Activated T-helper 17 cell treated with anti-CD3 and anti-CD28 coated beads, Interleukin-2, amount 50 U/mL, for 72 hours (primary cell): ENCODE results near the gene DCAF6. TPM values are rescaled to one million over a fixed set of nuclear protein-coding genes. Genes with fewer than 3 reads are reported as not detected.

Experiments
- ATAC-seq: fragments of 150-1000 bp; cut with Tn5 transposase; replicated peaks from 2 replicates; pipeline ENCODE4 v1.10.0; 2021; ENCODE audit warnings: mild to moderate bottlenecking, moderate library complexity
- H3K27ac Mint-ChIP-seq: one replicate; pipeline ENCODE4 v1.8.0; 2022; ENCODE audit warnings: mixed read lengths
- H3K27me3 Mint-ChIP-seq: one replicate; pipeline ENCODE4 v1.8.0; 2022; ENCODE audit warnings: mixed read lengths
- H3K36me3 Mint-ChIP-seq: one replicate; pipeline ENCODE4 v1.8.0; 2022; ENCODE audit warnings: low read depth, mild to moderate bottlenecking, mixed read lengths
- H3K4me1 Mint-ChIP-seq: one replicate; pipeline ENCODE4 v1.8.0; 2022; ENCODE audit warnings: mixed read lengths
- H3K4me3 Mint-ChIP-seq: one replicate; pipeline ENCODE4 v1.8.0; 2022; ENCODE audit warnings: mild to moderate bottlenecking, mixed read lengths
- H3K9me3 Mint-ChIP-seq: one replicate; pipeline ENCODE4 v1.8.0; 2022; ENCODE audit warnings: mixed read lengths
- total RNA-seq, 2 donors: library from RNA; stranded (reverse); gene quantifications; one replicate each; pipeline ENCODE4 v1.2.3, GENCODE V29; 2022

Gene DCAF6
- total RNA-seq, 2 donors from 2014 or later = 25.9 to 37.3 TPM

DNA sequence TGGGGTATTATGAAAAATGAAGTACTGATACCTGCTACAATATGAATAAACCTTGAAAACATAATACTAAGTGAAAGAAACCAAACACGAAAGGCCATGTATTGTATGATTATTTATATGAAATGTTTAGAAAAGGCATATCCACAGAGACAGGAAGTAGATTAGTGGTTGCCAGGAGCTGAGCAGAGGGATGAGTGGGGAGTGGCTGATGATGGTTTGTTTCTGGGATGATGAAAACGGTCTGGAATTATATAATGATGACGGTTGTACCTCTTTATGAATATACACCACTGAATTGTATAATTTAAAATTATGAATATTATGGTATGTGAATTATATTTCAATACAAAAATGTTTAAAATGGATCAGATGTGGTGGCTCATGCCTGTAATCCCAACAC, 64.2 kb downstream of the DCAF6 start:
- no peaks in the 10 kb centered on the region for H3K4me1 Mint-ChIP-seq
- H3K9me3 Mint-ChIP-seq = no peaks in the 10 kb centered on the region
- no peak overlapping the region for H3K4me3 Mint-ChIP-seq
- H3K36me3 Mint-ChIP-seq = peaks cover 66% of the 10 kb centered on the region
- ATAC-seq = no peak
- H3K27me3 Mint-ChIP-seq = no peaks in the 10 kb centered on the region
- H3K27ac Mint-ChIP-seq = no peak overlapping the region

DNA sequence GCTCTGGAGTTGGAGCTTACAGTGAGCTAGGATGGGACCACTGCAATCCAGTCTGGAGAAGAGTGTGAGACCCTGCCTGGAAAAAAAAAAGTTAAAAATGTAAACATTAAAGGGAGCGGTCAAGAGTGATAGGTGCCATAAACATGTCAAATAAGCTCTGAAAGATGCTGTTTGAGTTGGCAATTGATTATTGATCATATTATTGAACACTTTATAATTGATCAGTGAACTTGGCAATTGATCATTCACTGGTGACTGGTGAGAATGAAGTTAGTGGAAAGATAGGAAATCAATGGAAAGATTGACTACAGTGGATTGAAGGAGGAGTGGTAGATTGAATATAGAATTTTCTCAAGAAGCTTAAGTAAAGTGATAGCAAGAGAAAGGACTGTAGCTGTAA, 64.7 kb downstream of the DCAF6 start:
- Mint-ChIP-seq H3K9me3 (no peaks in the 10 kb centered on the region), H3K27me3 (no peaks in the 10 kb centered on the region), H3K4me3 (no peak overlapping the region), H3K36me3 (peaks cover 63% of the 10 kb centered on the region), H3K27ac (no peak overlapping the region), H3K4me1 (no peaks in the 10 kb centered on the region)
- no peak for ATAC-seq

DNA sequence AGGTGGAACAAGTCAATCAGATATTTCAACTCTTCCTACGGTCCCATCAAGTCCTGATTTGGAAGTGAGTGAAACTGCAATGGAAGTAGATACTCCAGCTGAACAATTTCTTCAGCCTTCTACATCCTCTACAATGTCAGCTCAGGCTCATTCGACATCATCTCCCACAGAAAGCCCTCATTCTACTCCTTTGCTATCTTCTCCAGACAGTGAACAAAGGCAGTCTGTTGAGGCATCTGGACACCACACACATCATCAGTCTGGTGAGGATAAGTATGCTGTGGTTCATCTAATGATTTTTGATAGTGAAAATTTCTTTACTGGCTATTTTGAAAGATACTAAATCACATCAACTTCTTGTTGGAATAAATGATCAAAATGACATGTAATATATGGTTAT, 68.0 kb downstream of the DCAF6 start:
- ATAC-seq = no peak
- Mint-ChIP-seq H3K27ac (no peak overlapping the region), H3K4me1 (peaks cover 4% of the 10 kb centered on the region), H3K36me3 (peaks cover 74% of the 10 kb centered on the region), H3K4me3 (no peak overlapping the region), H3K27me3 (no peaks in the 10 kb centered on the region), H3K9me3 (peaks cover 4% of the 10 kb centered on the region)

DNA sequence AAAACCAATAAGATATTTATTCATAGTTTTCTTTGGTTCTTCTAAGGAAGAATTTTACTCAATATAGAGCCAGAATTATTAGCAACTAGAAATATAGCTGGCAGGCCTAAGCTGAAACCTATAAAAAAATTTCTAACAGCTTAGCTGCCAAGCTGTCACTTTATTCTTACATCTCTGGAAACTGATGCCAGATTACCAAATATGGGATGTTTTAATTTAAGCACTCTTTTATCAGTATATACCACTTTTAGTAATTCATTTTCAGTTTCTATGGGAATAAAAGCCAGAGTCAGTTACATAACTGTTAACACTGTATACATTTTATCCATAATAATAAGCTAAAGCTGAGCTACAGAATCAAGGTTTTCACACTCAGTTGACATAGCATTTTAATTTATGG, 69.0 kb downstream of the DCAF6 start:
- Mint-ChIP-seq H3K36me3 (peaks cover 71% of the 10 kb centered on the region), H3K4me3 (no peak overlapping the region), H3K4me1 (peaks cover 5% of the 10 kb centered on the region), H3K9me3 (peaks cover 5% of the 10 kb centered on the region), H3K27me3 (no peaks in the 10 kb centered on the region), H3K27ac (no peak overlapping the region)
- no peak for ATAC-seq

DNA sequence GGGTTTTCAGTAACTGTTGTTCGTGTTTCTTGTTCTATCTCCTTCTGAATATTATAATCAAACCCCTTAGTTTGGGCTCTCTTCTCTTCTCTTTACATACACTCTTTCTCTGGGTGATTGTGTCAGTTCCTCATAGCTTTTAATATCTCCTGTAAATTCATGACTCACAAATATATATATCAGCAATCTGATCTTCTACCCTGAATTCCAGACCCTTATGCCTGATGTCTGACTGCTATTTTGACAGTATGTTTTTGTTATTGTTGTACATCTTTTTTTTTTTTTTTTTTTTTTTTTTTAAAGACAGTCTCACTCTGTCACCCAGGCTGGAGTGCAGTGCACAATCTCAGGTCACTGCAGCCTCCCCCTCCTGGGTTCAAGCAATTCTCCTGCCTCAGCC, 71.2 kb downstream of the DCAF6 start:
- no peak overlapping the region for H3K4me3 Mint-ChIP-seq
- H3K4me1 Mint-ChIP-seq = peaks cover 5% of the 10 kb centered on the region
- peaks cover 5% of the 10 kb centered on the region for H3K9me3 Mint-ChIP-seq
- H3K27me3 Mint-ChIP-seq = no peaks in the 10 kb centered on the region
- no peak overlapping the region for H3K27ac Mint-ChIP-seq
- H3K36me3 Mint-ChIP-seq = peaks cover 72% of the 10 kb centered on the region
- ATAC-seq = no peak

DNA sequence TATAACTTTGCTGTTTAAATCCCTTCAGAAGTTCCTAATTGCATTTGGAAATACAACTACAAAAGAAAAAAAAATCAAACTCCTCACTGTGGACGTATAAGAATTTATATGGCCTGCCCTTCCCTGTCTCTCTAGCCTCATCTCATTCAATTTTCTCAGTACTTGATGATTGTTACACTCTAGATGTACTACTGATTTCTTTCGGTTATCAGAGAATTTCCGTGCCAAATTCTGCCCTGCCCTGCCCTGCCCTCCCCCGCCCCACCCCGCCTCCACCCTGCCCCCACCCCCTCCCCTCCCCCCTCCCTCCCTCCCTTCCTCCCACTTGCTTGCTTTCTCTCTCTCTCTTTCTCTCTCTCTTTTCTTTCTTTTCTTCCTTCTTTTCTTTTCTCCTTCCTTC, 72.1 kb downstream of the DCAF6 start:
- Mint-ChIP-seq H3K9me3 (peaks cover 5% of the 10 kb centered on the region), H3K36me3 (peaks cover 74% of the 10 kb centered on the region), H3K27me3 (no peaks in the 10 kb centered on the region), H3K4me1 (peaks cover 5% of the 10 kb centered on the region), H3K4me3 (no peak overlapping the region), H3K27ac (no peak overlapping the region)
- ATAC-seq = no peak

DNA sequence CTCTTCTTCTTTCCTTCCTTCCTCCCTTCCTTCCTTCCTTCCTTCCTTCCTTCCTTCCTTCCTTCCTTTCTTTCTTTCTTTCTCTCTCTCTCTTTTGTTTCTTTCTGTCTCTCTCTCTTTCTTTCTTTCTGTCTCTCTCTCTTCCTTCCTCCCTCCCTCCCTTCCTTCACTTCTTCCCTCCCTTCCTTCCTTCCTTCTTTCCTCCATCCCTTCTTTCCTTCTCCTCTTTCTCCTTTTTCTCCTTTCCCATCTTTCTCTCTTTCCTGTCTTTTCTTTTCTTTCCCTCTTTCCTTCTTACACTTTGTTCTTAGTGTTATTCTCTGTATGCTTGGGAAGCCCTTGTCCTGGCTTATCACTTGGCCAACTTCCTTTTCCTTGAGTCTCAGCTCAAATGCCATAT, 72.8 kb downstream of the DCAF6 start:
- Mint-ChIP-seq H3K36me3 (peaks cover 74% of the 10 kb centered on the region), H3K4me1 (peaks cover 5% of the 10 kb centered on the region), H3K27me3 (no peaks in the 10 kb centered on the region), H3K9me3 (peaks cover 5% of the 10 kb centered on the region), H3K27ac (peak overlapping the region; percentile 4), H3K4me3 (no peak overlapping the region)
- no peak for ATAC-seq

DNA sequence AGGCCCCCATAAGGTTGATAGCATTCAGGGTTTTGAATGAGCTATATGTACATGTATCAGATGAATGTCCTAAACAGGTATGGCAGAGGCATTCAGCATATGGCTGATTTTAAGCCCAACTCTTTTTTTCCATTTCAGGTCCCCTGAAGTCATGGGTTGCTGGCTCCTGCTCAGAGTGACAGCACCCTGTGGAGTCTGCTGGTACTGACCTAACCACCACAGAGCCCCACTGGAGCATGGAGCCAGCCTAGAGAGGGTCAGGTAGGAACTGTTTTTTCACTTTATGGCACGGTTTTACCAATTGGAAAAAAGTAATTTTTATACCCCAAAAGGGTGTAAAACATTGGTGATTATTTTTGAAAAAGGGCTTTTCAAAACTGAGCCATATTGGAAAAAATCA, 82.9 kb downstream of the DCAF6 start:
- H3K27me3 Mint-ChIP-seq = no peaks in the 10 kb centered on the region
- no peaks in the 10 kb centered on the region for H3K4me1 Mint-ChIP-seq
- no peaks in the 10 kb centered on the region for H3K9me3 Mint-ChIP-seq
- ATAC-seq = no peak
- H3K36me3 Mint-ChIP-seq = peaks cover 65% of the 10 kb centered on the region
- no peak overlapping the region for H3K4me3 Mint-ChIP-seq
- no peak overlapping the region for H3K27ac Mint-ChIP-seq

DNA sequence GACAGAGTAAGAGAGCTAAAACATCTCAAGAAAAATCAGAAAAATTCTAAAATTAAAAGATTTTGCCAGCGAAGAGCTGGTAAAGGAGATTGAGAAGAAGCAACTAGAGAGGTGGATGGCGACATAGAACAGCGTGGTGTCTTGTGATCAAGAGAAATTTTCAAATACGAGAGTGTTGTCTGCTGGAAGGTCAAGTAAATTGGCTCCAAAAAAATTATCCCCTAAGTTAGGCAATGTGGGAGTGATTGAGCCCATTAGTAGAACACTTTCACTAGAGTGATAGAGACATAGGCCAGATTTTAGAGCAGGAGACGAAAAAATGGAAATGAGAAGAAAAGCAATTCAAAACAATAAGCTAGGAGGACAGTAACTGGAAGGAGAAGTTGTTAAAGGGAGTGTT, 94.7 kb downstream of the DCAF6 start:
- Mint-ChIP-seq H3K4me3 (no peak overlapping the region), H3K4me1 (no peaks in the 10 kb centered on the region), H3K9me3 (no peaks in the 10 kb centered on the region), H3K27ac (no peak overlapping the region), H3K36me3 (peaks cover 5% of the 10 kb centered on the region), H3K27me3 (no peaks in the 10 kb centered on the region)
- no peak for ATAC-seq

DNA sequence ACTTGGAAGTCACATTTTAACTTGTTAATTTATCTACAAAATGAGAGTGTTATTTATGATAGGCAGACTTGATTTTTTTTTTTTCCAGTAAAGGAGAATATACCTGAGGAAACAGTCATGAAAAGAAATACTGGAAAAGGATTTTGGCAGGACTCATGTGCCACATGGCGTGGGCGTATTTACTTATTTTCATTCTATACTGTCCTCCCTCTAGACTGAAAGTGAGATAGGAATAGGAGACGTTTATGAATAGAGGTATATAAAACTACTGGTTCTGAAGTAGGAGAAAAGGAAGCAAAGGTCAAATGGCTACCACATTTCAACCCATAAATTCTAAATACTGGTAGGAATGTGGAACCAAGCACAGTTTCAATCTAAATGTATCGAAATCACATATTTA, 95.1 kb downstream of the DCAF6 start:
- Mint-ChIP-seq H3K27ac (no peak overlapping the region), H3K27me3 (no peaks in the 10 kb centered on the region), H3K9me3 (no peaks in the 10 kb centered on the region), H3K4me3 (no peak overlapping the region), H3K36me3 (peaks cover 5% of the 10 kb centered on the region), H3K4me1 (no peaks in the 10 kb centered on the region)
- no peak for ATAC-seq

DNA sequence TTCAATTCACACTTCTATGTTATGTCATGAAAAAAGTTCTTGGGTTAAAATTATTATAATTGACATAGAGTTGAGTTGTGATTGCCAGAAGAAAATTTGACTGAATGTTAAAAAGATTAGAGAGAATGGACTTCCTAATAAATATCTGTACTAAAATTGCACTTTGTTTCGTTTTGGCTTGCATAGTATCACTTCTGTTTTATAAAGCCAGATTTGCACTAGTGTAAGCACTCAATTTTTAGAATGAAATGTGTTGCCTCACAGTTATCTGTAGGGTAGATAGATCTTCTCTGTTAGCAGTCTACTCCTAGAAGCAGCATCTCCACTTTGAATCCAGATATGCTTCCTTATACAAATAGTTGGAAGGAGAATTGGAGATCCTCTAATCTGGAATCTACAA, 95.5 kb downstream of the DCAF6 start:
- Mint-ChIP-seq H3K4me3 (no peak overlapping the region), H3K4me1 (no peaks in the 10 kb centered on the region), H3K27ac (no peak overlapping the region), H3K27me3 (no peaks in the 10 kb centered on the region), H3K36me3 (peaks cover 5% of the 10 kb centered on the region), H3K9me3 (no peaks in the 10 kb centered on the region)
- no peak for ATAC-seq

DNA sequence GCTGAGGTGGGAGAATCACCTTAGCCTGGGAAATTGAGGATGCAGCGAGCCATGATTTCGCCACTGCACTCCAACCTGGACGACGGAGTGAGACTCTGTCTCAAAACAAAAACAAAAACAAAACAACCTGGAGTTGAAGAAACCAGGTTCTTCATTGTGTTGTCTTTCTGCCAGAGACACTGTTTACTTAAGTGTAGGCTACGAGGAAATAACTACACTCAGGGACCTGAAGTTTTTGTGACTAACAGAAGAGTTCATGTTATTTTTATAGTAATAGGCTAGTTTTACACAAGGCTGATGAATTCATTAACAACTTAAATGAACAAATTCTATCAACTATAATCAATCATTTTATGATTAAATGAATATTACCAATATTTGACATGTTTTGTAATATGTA, 98.9 kb downstream of the DCAF6 start:
- Mint-ChIP-seq H3K27me3 (no peaks in the 10 kb centered on the region), H3K4me3 (no peak overlapping the region), H3K4me1 (no peaks in the 10 kb centered on the region), H3K27ac (no peak overlapping the region), H3K9me3 (no peaks in the 10 kb centered on the region), H3K36me3 (peaks cover 5% of the 10 kb centered on the region)
- ATAC-seq = no peak

DNA sequence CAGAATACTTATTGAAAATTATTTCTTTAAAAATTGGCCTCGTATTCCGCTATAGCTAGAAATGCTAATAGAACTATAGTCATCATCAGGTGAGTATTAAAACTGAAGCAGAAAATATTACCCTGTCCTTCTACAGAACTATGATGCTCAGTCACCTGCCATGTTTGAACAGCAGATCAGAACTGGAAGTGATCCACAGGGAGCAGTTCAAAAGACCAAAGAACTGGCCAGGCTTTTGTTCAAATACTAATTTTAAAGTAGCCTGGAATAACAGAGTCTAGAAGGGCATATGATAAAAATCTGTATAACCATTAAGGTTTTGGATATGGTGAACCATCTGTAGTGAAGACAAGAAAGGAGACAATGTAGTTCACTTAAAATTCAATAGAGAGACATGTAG, 105.9 kb downstream of the DCAF6 start:
- Mint-ChIP-seq H3K4me3 (no peak overlapping the region), H3K27ac (no peak overlapping the region), H3K36me3 (peaks cover 35% of the 10 kb centered on the region), H3K9me3 (no peaks in the 10 kb centered on the region), H3K4me1 (no peaks in the 10 kb centered on the region), H3K27me3 (no peaks in the 10 kb centered on the region)
- ATAC-seq = no peak

DNA sequence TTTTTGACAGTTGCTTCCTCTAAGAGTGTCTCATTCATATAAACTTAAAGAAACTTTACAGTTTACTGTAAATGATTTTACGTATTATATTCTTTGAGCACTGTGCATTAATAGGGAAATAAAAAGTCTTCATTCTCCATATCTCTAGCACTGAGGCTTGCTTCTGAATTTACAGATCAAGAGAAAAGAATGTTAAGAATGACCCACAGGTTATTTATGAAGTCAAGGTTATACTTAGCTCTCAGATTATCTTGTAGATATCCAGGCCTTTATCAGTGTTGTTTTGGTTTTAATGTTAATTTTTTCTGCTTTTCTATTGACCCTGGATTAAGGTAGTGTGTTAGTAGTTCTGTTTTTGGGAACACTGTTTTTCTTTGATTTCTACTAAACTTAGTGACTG, 108.8 kb downstream of the DCAF6 start:
- Mint-ChIP-seq H3K27me3 (no peaks in the 10 kb centered on the region), H3K9me3 (no peaks in the 10 kb centered on the region), H3K36me3 (peaks cover 52% of the 10 kb centered on the region), H3K4me3 (no peak overlapping the region), H3K27ac (no peak overlapping the region), H3K4me1 (no peaks in the 10 kb centered on the region)
- ATAC-seq = no peak

DNA sequence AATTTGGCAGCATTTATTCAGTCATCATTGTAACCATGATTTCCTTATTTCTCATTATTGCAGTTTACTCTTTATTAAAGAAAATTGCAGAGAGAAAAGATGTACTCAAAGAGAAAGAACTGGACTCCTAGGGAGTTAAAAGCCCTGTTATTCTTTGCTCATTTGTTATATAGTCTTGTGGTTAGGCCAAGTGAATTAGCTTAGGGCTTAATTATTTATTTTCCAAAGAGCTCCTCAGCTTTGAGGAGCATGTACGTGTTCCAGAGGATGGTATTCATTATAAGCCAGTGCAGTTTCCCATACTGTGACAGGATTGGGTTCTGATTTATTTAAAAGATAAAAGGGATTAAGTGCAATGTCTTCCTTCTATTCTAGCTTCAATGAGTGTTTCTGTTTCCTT, 113.8 kb downstream of the DCAF6 start:
- Mint-ChIP-seq H3K27me3 (no peaks in the 10 kb centered on the region), H3K4me1 (no peaks in the 10 kb centered on the region), H3K9me3 (no peaks in the 10 kb centered on the region), H3K36me3 (peaks cover 29% of the 10 kb centered on the region), H3K27ac (no peak overlapping the region), H3K4me3 (no peak overlapping the region)
- ATAC-seq = no peak

DNA sequence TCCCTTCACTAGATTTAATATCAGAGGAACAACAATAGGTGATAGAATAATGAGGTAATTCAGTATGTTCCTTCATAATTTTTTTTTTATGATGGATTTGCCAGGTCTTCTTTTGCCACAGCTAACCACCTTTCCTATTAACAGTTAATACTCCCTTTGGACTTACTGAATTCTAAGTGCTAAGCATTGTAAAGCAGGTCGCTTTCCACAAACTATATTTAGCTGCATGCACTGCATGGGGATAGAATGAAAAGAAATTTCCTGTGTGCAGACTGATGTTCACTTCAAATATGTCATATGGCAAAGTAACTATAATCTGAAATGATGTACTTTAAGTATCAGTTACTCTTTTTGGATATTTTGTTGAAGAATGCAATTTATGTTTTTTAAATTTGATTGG, 114.4 kb downstream of the DCAF6 start:
- Mint-ChIP-seq H3K4me1 (no peaks in the 10 kb centered on the region), H3K36me3 (peaks cover 25% of the 10 kb centered on the region), H3K27me3 (no peaks in the 10 kb centered on the region), H3K27ac (no peak overlapping the region), H3K9me3 (no peaks in the 10 kb centered on the region), H3K4me3 (no peak overlapping the region)
- ATAC-seq = no peak
